Spleen (tissue), 7 donors: ENCODE data around the gene SNRNP70.

Source experiments
- CTCF ChIP-seq, 11 experiments: fragments of 200-600 bp in 7 of 11; fragments of 450-650 bp in 4 of 11; sonication (generic) in 4 of 11; IDR thresholded peaks in 8 of 11; conservative IDR thresholded peaks in 3 of 11; 1 replicate in 7 of 11; 2 replicates in 4 of 11; pipeline versions ENCODE4 v1.4.0 to v1.8.0; 2016 to 2021; ENCODE audit warnings: antibody characterized with exemption in 11 of 11, inconsistent platforms in 4 of 11, mild to moderate bottlenecking in 1 of 11
- POLR2A ChIP-seq, 3 donors: fragments of 450-650 bp; IDR thresholded peaks; one replicate each; pipeline ENCODE4 v1.5.1; 2017; ENCODE audit warnings: antibody characterized with exemption in 3 of 3, mild to moderate bottlenecking in 1 of 3
- POLR2AphosphoS5 ChIP-seq, 3 donors: sonication (generic); formaldehyde crosslinking; IDR thresholded peaks; one replicate each; pipeline ENCODE4 v1.5.1; 2017; ENCODE audit warnings: antibody characterized with exemption in 3 of 3
- donor health status: DM: no; HTN: no; CAD: no; lungs with moderate emphysema.
- donor health status: DM: no; HTN: no; CAD: no.
- donor health status: DM: no; HTN: no; CAD: no.

DNA sequence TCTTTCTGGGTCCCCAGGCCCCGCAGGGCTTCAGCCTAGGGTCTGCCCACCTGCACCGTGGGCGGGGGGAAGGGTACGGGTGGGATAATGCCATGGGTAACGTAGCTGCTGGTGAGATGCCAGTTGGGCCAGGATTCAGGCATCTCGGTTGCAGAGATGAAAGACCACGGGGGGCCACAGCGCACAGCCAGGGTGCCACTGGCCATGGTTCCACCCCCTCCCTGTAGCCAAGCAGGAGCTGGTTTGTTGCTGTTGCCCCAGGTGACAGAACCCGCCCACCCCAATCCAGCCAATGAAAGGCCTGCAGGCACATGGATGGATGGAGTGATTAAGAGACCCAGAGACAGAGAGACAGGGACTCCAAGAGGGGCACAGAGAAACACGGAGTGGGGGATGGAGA, 26.7 kb upstream of the SNRNP70 start:
- TF ChIP-seq CTCF (IDR thresholded peaks at IDR 0.05 in 8 of 11, conservative IDR thresholded peaks at IDR 0.05 in 3 of 11) (no peak), POLR2A (IDR thresholded peaks at IDR 0.05) (no peak), POLR2AphosphoS5 (IDR thresholded peaks at IDR 0.05) (no peak)
